Small intestine (tissue), 16 donors: ENCODE data around the gene DNAH1. TPM values are rescaled to one million over a fixed set of nuclear protein-coding genes. Genes with fewer than 3 reads are reported as not detected.
"Not testable (repeated sequence)": the region's sequence is repeated elsewhere in the genome, so short reads cannot be mapped to it uniquely, and the experiment has no call there.

Source experiments
- DNase-seq, 2 donors: peaks; one replicate each; pipeline versions ENCODE4 v3.0.0 to v3.0.0-alpha.2; 2013
- FAIRE-seq: peaks from 2 replicates; lab custom pipeline; 2012; peaks lifted over from hg19 to GRCh38; lab: Jason Lieb, UNC
- H3K27ac ChIP-seq, 3 donors: one replicate each; pipeline ENCODE4 v1.5.1; 2013; ENCODE audit warnings: low read length in 2 of 3, mild to moderate bottlenecking in 2 of 3, control low read depth in 1 of 3, inconsistent platforms in 1 of 3, low read depth in 1 of 3, moderate library complexity in 1 of 3
- H3K27me3 ChIP-seq, 3 donors: one replicate each; pipeline ENCODE4 v1.6.1; 2013; ENCODE audit warnings: low read length in 3 of 3, inconsistent platforms in 1 of 3; ENCODE audit not compliant: control insufficient read depth in 3 of 3, insufficient read depth in 3 of 3
- H3K36me3 ChIP-seq, 3 donors: one replicate each; pipeline ENCODE4 v1.6.1; 2013; ENCODE audit warnings: low read length in 3 of 3, inconsistent platforms in 1 of 3, low read depth in 1 of 3, mild to moderate bottlenecking in 1 of 3, moderate library complexity in 1 of 3; ENCODE audit not compliant: control insufficient read depth in 3 of 3, insufficient read depth in 2 of 3
- H3K4me1 ChIP-seq, 3 donors: one replicate each; pipeline ENCODE4 v1.6.1; 2013; ENCODE audit warnings: low read length in 2 of 3, inconsistent platforms in 1 of 3, low read depth in 1 of 3, mild to moderate bottlenecking in 1 of 3, moderate library complexity in 1 of 3; ENCODE audit not compliant: control insufficient read depth in 3 of 3, insufficient read depth in 2 of 3
- H3K4me3 ChIP-seq, 3 donors: one replicate each; pipeline ENCODE4 v1.5.1; 2013; ENCODE audit warnings: low read length in 3 of 3, control low read depth in 1 of 3, inconsistent platforms in 1 of 3, low read depth in 1 of 3, mild to moderate bottlenecking in 1 of 3, moderate library complexity in 1 of 3
- H3K9me3 ChIP-seq, 2 donors: one replicate each; pipeline ENCODE4 v1.6.1; 2013; ENCODE audit warnings: low read depth in 1 of 2, low read length in 1 of 2; ENCODE audit not compliant: control insufficient read depth in 2 of 2, insufficient read depth in 1 of 2
- WGBS, 3 donors: extraction: QIAGEN DNeasy Blood & Tissue Kit; methylation state at CpG; one replicate each; pipeline ENCODE4 v1.1.7; 2013; 5-methylcytosine and 5-hydroxymethylcytosine counted together
- long read RNA-seq, 10 donors: transcript quantifications; one replicate each; lab custom pipeline, GENCODE V29; 2026
- polyA plus RNA-seq, 4 donors: library from polyadenylated mRNA; stranded (reverse) in 3 of 4; unstranded in 1 of 4; fragments of 200-250 nt in 3 of 4; fragments of 120-200 nt in 1 of 4; gene quantifications; one replicate each; pipeline versions ENCODE4 v1.2.1 to v1.2.3, GENCODE V29; 2013
- donor health status: healthy with polysubstance abuse.
- donor health status: control.
- donor health status: control.
- donor health status: Bipolar disorder and iron deficiency.
- donor health status: healthy.

Gene DNAH1
- polyA plus RNA-seq = 10 to 100 TPM in 1 of 4 donors, 1 to 10 TPM in 3; 4.3 to 22.6 (median 7.5) TPM
- long read RNA-seq, donor 1 = 0 reads
- long read RNA-seq, donor 2 = 0 reads
- long read RNA-seq, donor 3, partial matches to known transcripts = 18 of 18 reads
- long read RNA-seq, donor 3, other reads (novel, unspliced or antisense) = 0 of 18 reads
- long read RNA-seq, donor 4 = 0 reads
- long read RNA-seq, donor 5 = 0 reads
- long read RNA-seq, donor 6 = 0 reads
- long read RNA-seq, donor 7 = 0 reads
- long read RNA-seq, donor 8 = 0 reads
- long read RNA-seq, donor 9 = 0 reads
- long read RNA-seq, donor 10 = 0 reads

DNA sequence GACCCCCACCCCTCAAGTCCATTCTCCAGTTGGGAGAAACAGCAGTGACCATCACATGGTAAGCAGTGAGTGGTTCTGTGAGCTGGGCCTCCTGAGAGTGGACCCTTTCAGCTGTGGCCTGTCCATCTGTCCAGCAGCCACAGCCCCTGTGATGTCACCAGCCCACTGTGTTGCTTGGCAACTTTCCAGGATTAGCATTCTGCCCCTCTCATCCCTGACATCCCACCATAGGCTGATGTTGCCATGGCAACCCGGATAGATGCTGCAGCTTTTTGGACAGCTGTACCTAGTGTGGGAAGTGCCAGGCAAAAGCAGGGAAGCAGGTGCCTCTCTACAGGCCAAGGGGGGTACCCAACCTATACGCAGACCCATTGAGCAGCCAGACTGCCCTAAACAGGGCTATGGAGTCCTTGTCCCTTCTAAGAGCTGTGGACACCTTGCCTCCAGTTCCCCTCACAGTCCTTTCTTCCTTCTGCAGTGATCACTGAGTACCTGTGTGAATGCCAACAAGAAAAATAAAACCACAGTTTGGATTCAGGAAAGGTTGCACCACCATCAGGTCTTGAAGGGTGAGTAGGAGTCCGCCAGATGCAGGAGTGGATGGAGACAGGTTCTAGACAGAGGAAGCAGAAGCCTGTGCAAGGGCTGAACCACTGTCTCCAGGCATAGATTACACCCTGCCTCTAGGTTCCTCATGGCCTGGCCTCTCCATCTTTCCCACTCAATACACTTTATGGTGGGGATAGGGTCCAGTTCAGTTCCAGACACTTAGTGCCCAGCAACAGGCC lies at the start of gene DNAH1:
Gene DNAH1 (plus strand): TSS at position 343 of the 788 bp plus-strand sequence. CDS start 6,124 bp downstream, outside the sequence.
- Histone ChIP-seq H3K4me1 (peaks cover 0 to 6% (median 0%) of the 10 kb centered on the region in 3 donors), H3K4me3 (peak within 1 kb of the TSS in 1 of 3 donors; percentile 24), H3K36me3 (peaks cover 0 to 31% (median 0%) of the 10 kb centered on the region in 3 donors), H3K27me3 (no peaks in the 10 kb centered on the region), H3K27ac (no peak within 1 kb of the TSS), H3K9me3 (no peaks in the 10 kb centered on the region)
- WGBS, 3 donors = 95 to 97% (median 96%) methylated on average over 3 of the region's 3 CpGs
- DNase-seq = no peak
- no peak for FAIRE-seq

DNA sequence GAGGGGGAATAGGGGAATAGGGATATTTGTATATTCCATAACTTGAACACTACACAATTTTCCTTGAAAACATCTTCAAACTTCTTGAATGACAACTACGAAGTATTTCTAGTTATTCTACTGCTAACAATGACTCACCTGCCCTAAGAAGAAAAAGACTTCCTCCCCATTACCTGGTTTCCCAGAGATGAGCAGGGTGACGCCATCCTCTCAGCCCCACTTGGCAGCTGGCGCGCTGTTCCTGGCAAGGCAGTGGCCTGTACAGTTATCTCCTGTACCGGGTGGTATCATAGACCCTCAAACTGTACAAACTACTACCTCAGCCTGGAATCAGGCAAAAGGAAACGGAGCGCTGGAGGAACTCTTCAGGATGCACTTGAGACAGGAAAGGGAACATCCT lies 48.1 kb upstream of the DNAH1 start:
- DNase-seq (no peak), FAIRE-seq (no peak)
- Histone ChIP-seq H3K4me3 (no peak overlapping the region), H3K9me3 (no peaks in the 10 kb centered on the region), H3K27ac (no peak overlapping the region), H3K27me3 (no peaks in the 10 kb centered on the region), H3K36me3 (peaks cover 12 to 45% (median 19%) of the 10 kb centered on the region in 3 donors), H3K4me1 (peaks cover 3 to 10% (median 4%) of the 10 kb centered on the region in 3 donors)
- WGBS, 3 donors = 82 to 93% (median 93%) methylated on average over 7 of the region's 7 CpGs

DNA sequence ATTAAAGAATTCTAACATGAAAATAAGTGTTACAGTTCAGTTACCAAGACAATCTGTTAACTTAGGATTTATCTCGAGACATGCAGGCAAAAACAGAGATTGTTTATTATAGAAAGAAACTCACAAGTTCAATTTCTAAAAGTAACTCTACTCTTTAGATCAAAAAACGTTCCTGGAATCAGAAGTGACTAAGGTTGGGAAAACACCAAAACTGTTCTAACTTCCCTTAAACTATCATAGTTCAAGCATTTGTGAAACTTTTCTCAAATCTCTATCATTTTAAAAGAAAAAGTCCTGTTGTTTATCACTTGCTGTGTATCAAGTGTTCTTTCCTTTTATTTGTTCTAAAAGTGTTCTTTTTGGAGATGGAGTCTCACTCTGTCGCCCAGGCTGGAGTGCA lies 46.3 kb upstream of the DNAH1 start:
- DNase-seq = no peak
- peaks cover 3 to 21% (median 10%) of the 10 kb centered on the region in 3 donors for H3K4me1 ChIP-seq
- H3K9me3 ChIP-seq = no peaks in the 10 kb centered on the region
- 42 to 66% (median 54%) methylated on average over 3 of the region's 3 CpGs for WGBS, 3 donors
- H3K27ac ChIP-seq = peak overlapping the region in 2 of 3 donors; percentile 56 to 70
- H3K27me3 ChIP-seq = no peaks in the 10 kb centered on the region
- no peak for FAIRE-seq
- peaks cover 6 to 51% (median 12%) of the 10 kb centered on the region in 3 donors for H3K36me3 ChIP-seq
- H3K4me3 ChIP-seq = no peak overlapping the region

DNA sequence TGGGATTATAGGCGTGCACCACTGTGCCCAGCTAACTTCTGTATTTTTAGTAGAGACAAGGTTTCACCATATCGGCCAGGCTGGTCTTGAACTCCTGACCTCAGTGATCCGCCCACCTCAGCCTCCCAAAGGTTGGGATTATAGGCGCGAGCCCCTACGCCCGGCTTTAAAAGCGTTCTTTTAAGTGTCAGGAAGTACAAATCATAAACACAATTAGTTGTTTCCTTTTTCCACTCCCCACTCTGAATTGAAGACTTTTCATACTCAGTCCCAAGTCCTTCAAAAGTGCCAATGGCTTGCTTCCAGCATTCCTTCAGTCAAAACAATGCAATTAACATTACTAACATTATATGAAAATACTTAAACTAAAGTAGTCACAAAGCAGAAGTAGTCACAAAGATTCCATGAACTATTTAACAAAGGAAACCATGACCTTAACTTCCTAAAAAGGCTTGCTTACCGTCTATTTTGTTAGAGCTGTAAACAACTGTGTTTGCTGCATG lies 45.8 kb upstream of the DNAH1 start:
- Histone ChIP-seq H3K27me3 (no peaks in the 10 kb centered on the region), H3K27ac (peak overlapping the region in 2 of 3 donors; percentile 56 to 70), H3K4me3 (no peak overlapping the region), H3K36me3 (peaks cover 6 to 52% (median 11%) of the 10 kb centered on the region in 3 donors), H3K4me1 (peaks cover 3 to 21% (median 10%) of the 10 kb centered on the region in 3 donors), H3K9me3 (no peaks in the 10 kb centered on the region)
- DNase-seq = no peak
- WGBS, 3 donors = 14 to 38% (median 23%) methylated on average over 9 of the region's 9 CpGs
- FAIRE-seq = no peak

DNA sequence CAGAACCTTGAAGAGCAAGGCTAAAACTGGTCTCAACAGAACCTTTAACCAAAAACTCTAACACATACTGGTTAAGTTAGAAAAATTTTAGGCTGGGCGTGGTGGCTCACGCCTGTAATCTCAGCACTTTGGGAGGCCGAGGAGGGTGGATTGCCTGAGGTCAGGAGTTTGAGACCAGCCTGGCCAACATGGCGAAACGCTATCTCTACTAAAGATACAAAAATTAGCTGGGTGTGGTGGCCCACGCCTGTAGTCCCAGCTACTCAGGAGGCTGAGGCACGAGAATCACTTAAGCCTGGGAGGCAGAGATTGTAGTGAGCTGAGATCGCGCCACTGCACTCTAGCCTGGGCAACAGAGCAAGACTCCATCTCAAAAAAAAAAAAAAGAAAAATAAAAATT lies 43.9 kb upstream of the DNAH1 start:
- FAIRE-seq, H3K9me3 ChIP-seq, H3K27me3 ChIP-seq, DNase-seq, H3K4me3 ChIP-seq: not testable (repeated sequence)
- Histone ChIP-seq H3K36me3 (peaks cover 3 to 49% (median 6%) of the 10 kb centered on the region in 3 donors), H3K27ac (peak overlapping the region in 1 of 3 donors; percentile 28), H3K4me1 (peaks cover 3 to 21% (median 10%) of the 10 kb centered on the region in 3 donors)
- WGBS, 3 donors = 63 to 78% (median 66%) methylated on average over 9 of the region's 9 CpGs

DNA sequence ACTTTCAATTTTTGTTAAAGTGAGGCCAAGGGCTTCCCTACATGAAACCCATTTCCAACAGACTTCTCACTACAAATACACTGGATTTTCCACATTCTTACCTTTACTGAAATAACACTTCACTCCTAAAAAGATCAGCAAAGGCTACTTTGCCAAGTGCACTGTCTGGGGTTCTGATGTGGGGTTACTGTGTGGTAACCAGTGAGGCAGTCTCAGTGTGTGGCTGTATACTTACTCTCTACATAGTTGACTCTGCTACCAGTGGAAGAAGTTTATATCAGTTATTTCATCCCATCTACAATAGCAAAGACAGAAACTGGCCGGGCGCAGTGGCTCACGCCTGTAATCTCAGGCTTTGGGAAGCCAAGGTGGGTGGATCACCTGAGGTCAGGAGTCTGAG lies 43.3 kb upstream of the DNAH1 start:
- no peaks in the 10 kb centered on the region for H3K9me3 ChIP-seq
- H3K27ac ChIP-seq = peak overlapping the region in 1 of 3 donors; percentile 27
- DNase-seq (no peak), FAIRE-seq (no peak)
- H3K36me3 ChIP-seq = peaks cover 3 to 50% (median 6%) of the 10 kb centered on the region in 3 donors
- no peaks in the 10 kb centered on the region for H3K27me3 ChIP-seq
- no peak overlapping the region for H3K4me3 ChIP-seq
- WGBS, 3 donors = 53 to 75% (median 61%) methylated on average over 3 of the region's 3 CpGs
- peaks cover 3 to 21% (median 10%) of the 10 kb centered on the region in 3 donors for H3K4me1 ChIP-seq

DNA sequence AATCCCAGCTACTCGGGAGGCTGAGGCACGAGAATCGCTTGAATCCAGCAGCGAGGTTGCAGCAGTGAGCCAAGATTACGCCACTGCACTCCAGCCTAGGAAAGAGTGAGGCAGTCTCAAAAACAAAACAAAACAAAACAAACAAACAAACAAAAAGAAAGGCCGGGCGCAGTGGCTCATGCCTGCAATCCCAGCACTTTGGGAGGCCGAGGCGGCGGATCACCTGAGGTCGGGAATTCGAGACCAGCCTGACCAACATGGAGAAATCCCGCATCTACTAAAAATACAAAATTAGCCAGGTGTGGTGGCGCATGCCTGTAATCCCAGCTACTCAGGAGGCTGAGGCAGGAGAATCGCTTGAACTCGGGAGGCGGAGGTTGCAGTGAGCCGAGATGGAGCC lies 41.3 kb upstream of the DNAH1 start:
- not testable (repeated sequence) for DNase-seq, H3K4me3 ChIP-seq

More for the DNA sequence above, 41.3 kb upstream of the DNAH1 start:
- Histone ChIP-seq H3K36me3 (peaks cover 0 to 37% (median 6%) of the 10 kb centered on the region in 3 donors), H3K4me1 (peaks cover 3 to 28% (median 19%) of the 10 kb centered on the region in 3 donors), H3K27ac (peak overlapping the region in 1 of 3 donors; percentile 26)
- 85 to 92% (median 90%) methylated on average over 18 of the region's 18 CpGs for WGBS, 3 donors
- H3K9me3 ChIP-seq, H3K27me3 ChIP-seq, FAIRE-seq: not testable (repeated sequence)
